H1 (cell line): ENCODE results near the gene NDP. TPM values are rescaled to one million over a fixed set of nuclear protein-coding genes. Genes with fewer than 3 reads are reported as not detected.

Experiments
- CTCF ChIA-PET: fragments of 300-600 bp; sonication (Branson Sonifier 250); formaldehyde crosslinking; loops from one replicate; lab custom pipeline; 2021; ENCODE audit not compliant: partially characterized antibody; lab: Charles Lee
- POLR2A ChIA-PET: fragments of 300-600 bp; sonication (Branson Sonifier 250); formaldehyde crosslinking; loops from one replicate; lab custom pipeline; 2021; ENCODE audit warnings: inconsistent platforms; ENCODE audit not compliant: partially characterized antibody; lab: Charles Lee
- DNase-seq, 2 experiments: peaks; one replicate each; pipeline versions ENCODE4 v3.0.0 to v3.0.0-alpha.2; 2010 to 2022; ENCODE audit warnings: low spot score in 2 of 2, low read depth in 1 of 2, mixed read lengths in 1 of 2
- FAIRE-seq: peaks from 2 replicates; lab custom pipeline; 2011; peaks lifted over from hg19 to GRCh38; lab: Jason Lieb, UNC
- H2AFZ ChIP-seq: 2 replicates; pipeline ENCODE4 v1.8.1; 2012; ENCODE audit warnings: low read length, inconsistent platforms
- H2AK5ac ChIP-seq: 2 replicates; pipeline ENCODE4 v1.6.1; 2013; ENCODE audit warnings: low read depth, low read length
- H2BK120ac ChIP-seq: replicated peaks from 2 replicates; pipeline ENCODE3; 2013; ENCODE audit warnings: low read depth, low read length, inconsistent platforms
- H2BK12ac ChIP-seq: 2 replicates; pipeline ENCODE4 v1.6.1; 2013; ENCODE audit warnings: low read depth, low read length
- H2BK15ac ChIP-seq: 2 replicates; pipeline ENCODE4 v1.6.1; 2013; ENCODE audit warnings: low read length
- H2BK20ac ChIP-seq: 2 replicates; pipeline ENCODE4 v1.6.1; 2013; ENCODE audit warnings: low read length
- H2BK5ac ChIP-seq: 2 replicates; pipeline ENCODE4 v1.6.1; 2013; ENCODE audit warnings: low read depth, low read length
- H3K14ac ChIP-seq: 2 replicates; pipeline ENCODE4 v1.6.1; 2013; ENCODE audit warnings: inconsistent platforms; ENCODE audit not compliant: insufficient read length
- H3K18ac ChIP-seq: 2 replicates; pipeline ENCODE4 v1.6.1; 2013; ENCODE audit warnings: low read length; ENCODE audit errors: extremely low read depth
- H3K23ac ChIP-seq: 2 replicates; pipeline ENCODE4 v1.6.1; 2013; ENCODE audit warnings: inconsistent platforms; ENCODE audit not compliant: insufficient read length
- H3K23me2 ChIP-seq: 2 replicates; pipeline ENCODE4 v1.6.1; 2013; ENCODE audit warnings: low read depth, low read length
- H3K27ac ChIP-seq: 2 replicates; pipeline ENCODE4 v1.6.1; 2011; ENCODE audit warnings: low read depth, low read length, inconsistent platforms
- H3K27me3 ChIP-seq, 4 experiments: replicated peaks in 1 of 4; 1 replicate in 1 of 4; 2 replicates in 3 of 4; pipeline versions ENCODE4 v1.6.1 to v1.8.1; 2011 to 2013; ENCODE audit warnings: low read length in 3 of 4, mild to moderate bottlenecking in 3 of 4, inconsistent platforms in 2 of 4, mixed read lengths in 2 of 4, moderate library complexity in 1 of 4; ENCODE audit not compliant: control insufficient read depth in 3 of 4, insufficient read depth in 3 of 4; ENCODE audit errors: extremely low read depth in 1 of 4
- H3K36me3 ChIP-seq, 4 experiments: 2 replicates each; pipeline versions ENCODE4 v1.6.1 to v1.8.1; 2011 to 2013; ENCODE audit warnings: mild to moderate bottlenecking in 4 of 4, low read length in 3 of 4, moderate library complexity in 2 of 4, control low read depth in 1 of 4, inconsistent platforms in 1 of 4; ENCODE audit not compliant: insufficient read depth in 4 of 4, control insufficient read depth in 2 of 4
- H3K4ac ChIP-seq: replicated peaks from 2 replicates; pipeline ENCODE3; 2013; ENCODE audit warnings: low read length, low read depth, mixed read lengths, inconsistent platforms; ENCODE audit not compliant: insufficient read length
- H3K4me1 ChIP-seq, 4 experiments: replicated peaks in 1 of 4; 1 replicate in 1 of 4; 2 replicates in 3 of 4; pipeline versions ENCODE4 v1.6.1 to v1.8.1; 2011 to 2013; ENCODE audit warnings: low read length in 3 of 4, inconsistent platforms in 2 of 4, mixed read lengths in 1 of 4; ENCODE audit not compliant: insufficient read depth in 4 of 4, control insufficient read depth in 3 of 4
- H3K4me2 ChIP-seq, 2 experiments: 2 replicates each; pipeline versions ENCODE4 v1.6.1 to v1.8.1; 2011 to 2013; ENCODE audit warnings: low read depth in 2 of 2, low read length in 2 of 2, control low read depth in 1 of 2, inconsistent platforms in 1 of 2, mild to moderate bottlenecking in 1 of 2; ENCODE audit not compliant: insufficient read depth in 1 of 2
- H3K4me3 ChIP-seq, 4 experiments: fragments of 200-600, 300-600 bp in 1 of 4; sonication (generic), shearing (Covaris generic), sonication (Bioruptor Twin) in 1 of 4; 2 replicates each; pipeline versions ENCODE4 v1.5.1 to v1.8.1; 2011 to 2016; ENCODE audit warnings: low read length in 4 of 4, low read depth in 3 of 4, control low read depth in 2 of 4, inconsistent platforms in 2 of 4, mild to moderate bottlenecking in 2 of 4, mixed read lengths in 1 of 4, moderate library complexity in 1 of 4; ENCODE audit not compliant: insufficient read depth in 2 of 4; ENCODE audit errors: extremely low read depth in 1 of 4
- H3K56ac ChIP-seq: replicated peaks from 2 replicates; pipeline ENCODE3; 2013; ENCODE audit warnings: low read depth, mild to moderate bottlenecking, mixed read lengths, low read length, inconsistent platforms; ENCODE audit not compliant: insufficient read length
- H3K79me1 ChIP-seq: 2 replicates; pipeline ENCODE4 v1.6.1; 2013; ENCODE audit warnings: low read depth, low read length, control low read depth
- H3K79me2 ChIP-seq, 2 experiments: 2 replicates each; pipeline versions ENCODE4 v1.6.1 to v1.8.1; 2012 to 2013; ENCODE audit warnings: low read length in 2 of 2, mild to moderate bottlenecking in 2 of 2, inconsistent platforms in 1 of 2; ENCODE audit not compliant: insufficient read depth in 2 of 2, control insufficient read depth in 1 of 2
- H3K9ac ChIP-seq, 4 experiments: replicated peaks in 1 of 4; 1 replicate in 1 of 4; 2 replicates in 3 of 4; pipeline versions ENCODE4 v1.6.1 to v1.8.1; 2011 to 2013; ENCODE audit warnings: low read depth in 3 of 4, low read length in 3 of 4, control low read depth in 2 of 4, mild to moderate bottlenecking in 2 of 4, moderate library complexity in 2 of 4, inconsistent platforms in 1 of 4; ENCODE audit errors: extremely low read depth in 1 of 4
- H3K9me3 ChIP-seq, 2 experiments: 2 replicates each; pipeline versions ENCODE4 v1.6.1 to v1.8.1; 2012 to 2013; ENCODE audit warnings: mild to moderate bottlenecking in 2 of 2, moderate library complexity in 2 of 2, control low read depth in 1 of 2, inconsistent platforms in 1 of 2, low read depth in 1 of 2, low read length in 1 of 2, mixed read lengths in 1 of 2; ENCODE audit not compliant: insufficient read depth in 2 of 2
- H4K20me1 ChIP-seq, 2 experiments: replicated peaks in 1 of 2; 2 replicates each; pipeline versions ENCODE3 to v1.8.1; 2011 to 2013; ENCODE audit warnings: inconsistent platforms in 2 of 2, low read length in 2 of 2, mild to moderate bottlenecking in 1 of 2; ENCODE audit not compliant: insufficient read depth in 2 of 2, control insufficient read depth in 1 of 2
- H4K5ac ChIP-seq: 2 replicates; pipeline ENCODE4 v1.6.1; 2013; ENCODE audit warnings: low read length, low read depth, mixed read lengths, inconsistent platforms; ENCODE audit not compliant: insufficient read length
- H4K8ac ChIP-seq: 2 replicates; pipeline ENCODE4 v1.8.0; 2013; ENCODE audit warnings: mild to moderate bottlenecking, moderate library complexity, low read length, inconsistent platforms; ENCODE audit not compliant: insufficient read depth; ENCODE audit errors: extremely low read depth
- H4K91ac ChIP-seq: replicated peaks from 2 replicates; pipeline ENCODE3; 2013; ENCODE audit warnings: low read length, mixed read lengths, inconsistent platforms; ENCODE audit not compliant: insufficient read length
- CREB1 ChIP-seq: IDR thresholded peaks from 2 replicates; pipeline ENCODE4 v1.6.1; 2012; ENCODE audit warnings: inconsistent platforms
- WGBS, 2 experiments: shearing (Covaris generic) in 1 of 2; methylation state at CpG; one replicate each; pipeline versions ENCODE4 v1.1.6 to v1.1.7; 2013 to 2015; ENCODE audit warnings: low lambda C conversion rate in 2 of 2, mixed read lengths in 2 of 2, inconsistent platforms in 1 of 2, low coverage in 1 of 2, missing lambda C conversion rate in 1 of 2; ENCODE audit not compliant: insufficient replicate concordance in 2 of 2, insufficient coverage in 1 of 2, insufficient read length in 1 of 2; ENCODE audit errors: extremely low coverage in 1 of 2, missing lambda C conversion rate in 1 of 2; 5-methylcytosine and 5-hydroxymethylcytosine counted together
- polyA plus RNA-seq, 7 experiments: library from polyadenylated mRNA; depleted of rRNA in 3 of 7; stranded (reverse) in 5 of 7; unstranded in 2 of 7; fragments of >200 nt in 5 of 7; fragments of 200-250 nt in 2 of 7; gene quantifications; 1 replicate in 5 of 7; 2 replicates in 1 of 7; 4 replicates in 1 of 7; pipeline versions ENCODE4 v1.2.1 to v1.2.3, GENCODE V29; 2011 to 2013; ENCODE audit warnings: missing spikeins in 2 of 7, mixed read lengths in 2 of 7
- total RNA-seq: library from RNA; stranded (reverse); fragmentation: NEBNext Ultra II Directional; extraction: Animal tissue kit (Norgen Biotek cat#: 25700); gene quantifications from 2 replicates; pipeline ENCODE4 v1.2.1, GENCODE V29; 2021

The NDP gene
- total and polyA plus RNA-seq, 2 of the 8 experiments (the other 6 are each of a cell fraction or from before 2014, with no cell fraction given) = 0.26 to 0.82 TPM

DNA sequence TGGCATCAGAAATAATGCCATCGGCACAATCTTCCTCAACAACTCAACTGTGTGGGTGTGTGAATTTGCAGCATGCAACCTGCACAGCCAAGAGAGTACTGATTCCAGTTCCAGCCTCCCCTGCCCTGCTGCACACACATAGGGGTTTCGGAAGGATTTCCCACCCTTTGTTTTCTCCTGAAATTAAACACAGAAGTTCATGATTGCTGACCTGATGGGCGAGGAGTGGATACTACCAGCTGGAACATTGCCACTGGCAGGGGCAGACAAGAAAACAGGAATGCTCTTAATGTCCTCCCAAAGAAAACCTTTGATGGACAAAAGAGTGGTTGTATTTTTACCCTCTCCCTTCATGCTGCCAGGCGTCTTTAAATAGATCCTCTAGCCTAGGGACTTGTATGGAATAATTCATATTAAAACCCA is 4.8 kb downstream of the NDP start:
- POLR2A ChIA-PET = no interaction called here
- Histone ChIP-seq H3K27ac (no peak overlapping the region), H3K14ac (no peak overlapping the region), H3K56ac (no peak overlapping the region), H3K23ac (no peak overlapping the region), H3K9me3 (no peaks in the 10 kb centered on the region), H3K79me1 (no peaks in the 10 kb centered on the region), H3K23me2 (no peaks in the 10 kb centered on the region), H4K20me1 (no peaks in the 10 kb centered on the region), H3K27me3 (peaks cover 0 to 8% (median 0%) of the 10 kb centered on the region in 4 experiments; a peak in 2 of 7 replicates), H3K79me2 (no peaks in the 10 kb centered on the region), H4K5ac (no peak overlapping the region), H3K4me1 (peaks cover 0 to 7% (median 1%) of the 10 kb centered on the region in 4 experiments; a peak in 3 of 7 replicates), H3K36me3 (no peaks in the 10 kb centered on the region), H3K4ac (no peak overlapping the region), H4K91ac (no peak overlapping the region), H2BK15ac (no peak overlapping the region), H2BK20ac (no peak overlapping the region), H2BK5ac (no peak overlapping the region), H3K9ac (no peak overlapping the region), H2BK12ac (no peak overlapping the region), H2AFZ (no peak overlapping the region), H3K4me2 (no peak overlapping the region), H3K4me3 (no peak overlapping the region), H2AK5ac (no peak overlapping the region), H3K18ac (no peak overlapping the region), H2BK120ac (no peak overlapping the region), H4K8ac (no peak overlapping the region)
- WGBS, 2 experiments = 94% methylated on average over 4 of the region's 4 CpGs; no CpG with 5 or more reads in 1 of the 2 experiments
- CTCF ChIA-PET = interaction anchor here (0.9 to 1.5 kb wide), 2 partner anchors 10 to 57 kb away, joined by 4 read pairs; no protein-coding TSS in a partner anchor
- DNase-seq (no peak), FAIRE-seq (no peak)
- no peak for TF ChIP-seq CREB1
